Daoy (cell line): ENCODE results near the gene KCNJ13. TPM values are rescaled to one million over a fixed set of nuclear protein-coding genes. Genes with fewer than 3 reads are reported as not detected.

Experiments
- DNase-seq: peaks from one replicate; pipeline ENCODE4 v3.0.0-alpha.2; 2015; ENCODE audit warnings: low read depth
- total RNA-seq: library from RNA; depleted of rRNA; stranded (reverse); fragments of >200 nt; shearing (Covaris generic); gene quantifications from 2 replicates; pipeline ENCODE4 v1.2.3, GENCODE V29; 2014; rRNA removed

Gene KCNJ13
- not detected in 2 replicates for total RNA-seq

DNA sequence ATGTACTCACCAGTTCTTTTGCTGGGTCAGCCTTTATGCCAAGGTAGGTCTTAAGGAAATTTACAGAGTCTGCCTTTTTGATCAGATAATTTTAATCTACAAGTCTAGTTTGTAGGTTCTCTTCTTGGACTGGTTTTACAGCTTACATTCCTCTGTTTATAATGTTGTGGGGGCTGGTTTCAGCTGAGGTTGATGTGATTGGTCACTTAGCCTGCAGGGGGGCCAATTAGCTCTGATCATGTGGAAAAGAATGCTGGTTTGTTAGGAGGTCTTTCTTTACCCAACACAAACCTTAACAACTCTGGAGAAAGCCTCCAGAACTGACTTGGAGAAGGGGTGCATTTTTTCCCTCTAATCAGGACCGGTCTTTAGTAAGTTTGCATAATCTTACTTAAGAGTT lies at the start of gene KCNJ13:
TSS of gene KCNJ13 (minus strand) at position 131 of the 400 bp plus-strand sequence. CDS start 5,203 bp downstream, outside the sequence.
- no peak for DNase-seq

DNA sequence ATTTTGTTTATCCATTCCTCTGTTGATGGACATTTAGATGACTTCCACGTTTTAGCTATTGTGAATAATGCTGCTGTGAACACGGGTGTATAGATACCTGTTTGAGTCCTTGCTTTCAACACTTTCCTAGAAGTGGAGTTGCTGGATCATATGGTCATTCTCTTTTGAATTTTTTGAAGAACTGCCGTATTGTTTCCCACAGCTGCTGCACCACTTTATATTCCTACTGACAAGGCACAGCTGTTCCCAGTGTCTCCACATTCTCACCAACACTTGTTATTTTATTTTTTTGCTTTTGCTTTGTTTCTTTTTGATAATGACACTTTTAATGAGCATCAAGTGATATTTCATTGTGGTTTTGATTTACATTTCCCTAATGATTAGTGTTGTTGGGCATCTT lies 41.4 kb upstream of the KCNJ13 start:
- DNase-seq: no peak

DNA sequence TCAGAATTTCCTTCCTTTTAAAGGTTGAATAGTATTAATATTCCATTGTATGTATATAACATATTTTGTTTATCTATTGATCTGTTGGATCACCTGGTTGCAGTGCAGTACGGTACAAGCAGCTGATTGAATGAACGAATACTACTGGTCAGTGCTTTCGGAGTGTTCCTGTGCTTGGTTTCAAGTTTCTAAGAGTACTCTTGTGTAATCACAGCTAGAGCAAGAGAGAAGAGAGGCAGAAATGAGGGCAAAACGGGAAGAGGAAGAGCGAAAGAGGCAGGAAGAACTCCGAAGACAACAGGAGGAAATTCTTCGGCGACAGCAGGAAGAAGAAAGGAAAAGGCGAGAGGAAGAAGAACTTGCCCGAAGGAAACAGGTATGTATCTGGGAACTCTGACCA lies 40.3 kb upstream of the KCNJ13 start:
- no peak for DNase-seq

DNA sequence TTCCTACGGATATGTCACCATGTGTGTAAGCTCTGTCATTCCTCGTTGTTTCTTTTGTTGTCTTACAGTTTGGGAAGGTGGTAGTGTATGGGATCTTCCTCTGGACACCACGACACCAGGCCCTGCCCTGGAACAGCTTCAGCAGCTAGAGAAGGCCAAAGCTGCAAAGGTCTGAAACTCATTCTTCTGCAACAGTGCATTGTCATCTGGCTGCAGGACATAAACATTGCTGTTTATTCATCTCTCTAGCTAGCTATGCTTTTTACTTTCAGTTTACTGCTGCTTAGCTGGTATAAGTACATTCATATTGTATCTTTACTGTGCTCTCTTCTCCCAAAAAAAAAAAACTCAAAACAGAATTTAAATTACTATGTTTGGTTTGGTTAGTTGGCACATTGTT lies 39.2 kb upstream of the KCNJ13 start:
- no peak for DNase-seq

DNA sequence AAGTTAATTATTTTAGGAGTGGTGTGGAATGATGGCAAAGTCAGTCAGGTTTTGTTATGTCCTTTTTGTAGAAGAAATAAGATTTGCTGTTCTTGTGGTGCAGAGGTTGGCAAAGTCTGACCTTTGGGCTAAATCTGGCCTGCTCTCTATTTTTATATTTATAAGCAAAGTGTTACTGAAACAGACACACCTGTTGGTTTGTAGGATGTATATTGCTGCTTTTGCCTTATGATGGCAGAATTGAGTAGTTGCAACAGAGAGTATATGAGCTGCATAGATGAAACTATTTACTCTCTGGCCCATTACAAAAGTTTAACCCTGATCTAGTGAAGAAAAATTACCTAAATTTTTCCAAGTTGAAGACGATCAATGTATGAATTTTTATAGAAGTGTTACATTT lies 34.1 kb upstream of the KCNJ13 start:
- no peak for DNase-seq

DNA sequence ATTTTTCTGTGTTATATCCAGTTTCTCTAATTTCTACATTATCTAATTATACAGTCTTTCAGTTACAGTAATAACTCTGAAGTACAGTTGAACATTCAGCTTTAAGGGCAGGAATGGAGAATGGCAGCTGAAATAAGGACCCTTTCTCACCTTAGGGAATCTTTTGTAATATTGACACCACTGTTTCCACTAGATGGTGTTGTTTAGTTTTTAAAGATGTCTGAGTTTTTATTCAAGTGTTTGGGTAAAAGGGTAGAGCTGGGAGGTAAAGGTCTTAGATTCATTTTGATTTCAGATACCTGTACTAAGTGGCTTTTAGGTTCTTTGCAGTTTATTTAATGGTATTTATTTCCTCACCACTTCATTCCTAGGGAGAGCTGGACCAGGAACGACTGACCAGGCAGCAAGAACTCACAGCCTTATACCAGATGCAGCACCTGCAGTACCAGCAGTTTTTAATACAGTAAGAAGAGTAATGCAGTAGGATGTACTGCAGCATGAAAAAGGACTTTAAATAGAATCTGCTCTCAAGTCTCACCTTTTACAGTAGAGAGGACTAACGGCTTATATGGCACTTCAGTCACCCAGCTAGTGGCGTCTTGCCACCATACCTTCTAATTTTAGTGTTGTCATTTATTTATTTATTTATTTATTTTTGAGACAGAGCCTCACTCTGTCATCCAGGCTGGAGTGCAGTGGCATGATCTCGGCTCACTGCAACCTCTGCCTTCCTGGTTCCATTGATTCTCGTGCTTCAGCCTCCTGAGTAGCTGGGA lies 33.2 kb upstream of the KCNJ13 start:
- no peak for DNase-seq

DNA sequence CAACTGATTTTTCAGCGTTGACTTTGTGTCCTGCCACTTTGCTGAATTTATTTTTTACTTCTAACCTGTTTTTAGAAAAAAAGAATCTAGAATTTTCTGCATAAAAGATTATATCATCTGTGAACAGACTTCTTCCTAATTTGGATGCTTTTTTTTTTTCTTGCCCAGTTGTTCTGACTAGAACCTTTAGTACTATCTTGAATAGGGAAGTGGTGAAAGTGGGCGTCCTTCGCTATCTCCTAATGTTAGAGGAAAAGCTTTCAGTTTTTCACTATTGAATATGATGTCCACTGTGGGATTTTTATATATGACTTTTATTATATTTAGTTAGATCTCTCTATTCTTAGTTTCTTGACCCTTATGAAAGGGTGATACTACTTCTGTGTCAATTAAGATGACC lies 25.7 kb upstream of the KCNJ13 start:
- DNase-seq: no peak

DNA sequence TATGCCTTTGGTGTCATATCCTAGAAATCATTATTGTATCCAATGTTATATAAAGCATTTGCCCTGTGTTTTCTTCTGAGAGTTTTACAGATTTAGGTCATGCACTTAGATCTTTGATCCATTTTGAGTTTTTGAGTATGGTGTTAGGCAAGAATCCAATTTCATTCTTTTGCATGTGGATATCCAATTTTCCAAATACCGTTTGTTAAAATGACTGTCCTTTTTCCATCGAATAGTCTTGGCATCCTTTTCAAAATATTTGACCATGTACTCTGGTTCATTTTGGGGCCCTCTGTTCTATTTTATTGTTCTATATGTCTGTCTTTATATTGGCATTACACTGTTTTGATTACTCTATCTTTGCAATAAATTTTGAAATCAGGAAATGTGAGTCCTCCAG lies 23.8 kb upstream of the KCNJ13 start:
- no peak for DNase-seq

DNA sequence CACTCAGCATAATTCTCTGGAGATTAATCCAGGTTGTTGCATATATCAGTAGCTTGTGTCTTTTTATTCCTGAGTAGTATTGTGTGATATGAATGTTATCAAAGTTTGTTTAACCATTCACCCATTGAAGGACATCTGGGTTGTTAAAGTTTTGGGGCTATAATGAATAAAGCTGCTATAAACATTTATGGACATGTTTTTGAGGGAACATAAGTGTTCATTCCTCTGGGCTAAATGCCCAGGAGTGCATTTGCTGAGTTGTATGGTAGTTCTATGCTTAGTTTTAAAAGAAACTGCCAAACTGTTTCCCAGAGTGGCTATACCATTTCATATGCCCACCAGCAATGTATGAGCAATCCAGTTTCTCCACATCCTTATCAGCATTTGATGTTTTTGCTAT lies 21.8 kb upstream of the KCNJ13 start:
- no peak for DNase-seq

DNA sequence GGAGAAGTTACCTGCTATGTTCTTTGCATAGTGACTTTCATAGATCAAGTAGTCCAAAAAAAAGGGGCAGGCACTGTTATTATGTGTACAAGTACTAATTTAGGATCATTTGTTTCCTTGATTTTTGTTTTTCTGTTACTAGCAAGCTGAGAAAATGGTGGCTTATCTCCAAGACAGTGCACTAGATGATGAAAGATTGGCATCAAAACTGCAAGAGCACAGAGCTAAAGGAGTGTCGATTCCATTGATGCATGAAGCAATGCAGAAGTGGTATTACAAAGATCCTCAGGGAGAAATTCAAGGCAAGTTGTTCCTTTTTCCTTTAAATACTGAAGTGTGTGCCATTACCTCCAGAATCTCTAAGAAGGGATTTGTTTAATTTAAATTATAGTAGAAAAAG lies 19.6 kb upstream of the KCNJ13 start:
- no peak for DNase-seq

DNA sequence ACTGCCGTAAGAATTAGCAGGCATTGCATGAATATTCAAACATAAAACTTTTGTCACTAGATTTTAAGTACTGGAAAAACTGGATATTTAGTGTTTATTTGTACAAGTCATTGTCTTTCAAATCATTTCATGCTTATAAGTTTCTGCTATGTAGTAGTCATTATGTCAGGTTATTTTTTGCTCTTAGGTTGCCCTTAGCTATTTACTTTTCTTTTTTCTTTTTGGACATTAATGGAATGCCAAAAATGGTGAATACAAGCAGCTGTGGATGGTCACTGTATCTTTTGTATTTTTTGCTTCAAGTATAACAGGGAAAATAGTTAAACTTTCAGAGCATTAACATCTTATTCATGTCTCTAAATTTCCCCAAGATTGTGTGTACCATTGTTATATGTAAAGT lies 18.6 kb upstream of the KCNJ13 start:
- DNase-seq: no peak

DNA sequence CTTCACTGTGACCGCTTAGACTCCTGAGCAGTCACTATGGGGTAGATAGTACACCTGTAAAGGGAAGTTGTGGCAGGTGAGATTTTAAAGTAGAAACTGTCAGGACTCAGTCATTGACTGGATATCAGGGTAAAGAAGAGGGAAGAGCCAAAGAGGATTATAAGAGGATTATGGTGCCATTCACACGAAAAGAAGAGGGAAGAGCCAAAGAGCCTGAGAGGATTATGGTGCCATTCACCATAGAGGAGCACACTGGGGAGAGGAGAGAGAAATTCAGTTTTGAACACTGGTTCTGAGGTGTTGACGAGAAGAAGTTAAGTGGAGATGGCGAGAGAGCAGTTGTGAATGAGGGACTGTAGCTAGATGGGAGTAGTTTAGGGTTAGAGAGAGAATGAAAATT lies 16.9 kb upstream of the KCNJ13 start:
- DNase-seq: no peak

DNA sequence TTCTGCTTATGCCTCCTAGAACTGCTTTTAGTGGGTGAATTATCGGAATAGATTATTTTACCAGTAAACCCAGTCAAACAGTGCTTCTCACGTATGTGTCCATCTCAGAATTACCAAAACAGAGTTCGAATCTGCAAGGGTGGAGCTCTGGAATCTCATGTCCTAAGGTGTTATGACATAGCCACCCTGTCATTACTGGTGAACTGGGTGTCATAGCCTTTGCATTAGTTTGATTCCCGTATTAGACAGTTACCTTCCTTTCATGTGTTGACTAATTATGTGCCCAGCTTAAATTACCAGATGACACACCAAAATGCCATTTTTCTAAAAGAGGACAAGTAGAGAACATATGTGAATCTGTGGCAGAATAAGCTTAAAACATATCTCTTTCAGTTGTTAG lies 15.2 kb upstream of the KCNJ13 start:
- no peak for DNase-seq

DNA sequence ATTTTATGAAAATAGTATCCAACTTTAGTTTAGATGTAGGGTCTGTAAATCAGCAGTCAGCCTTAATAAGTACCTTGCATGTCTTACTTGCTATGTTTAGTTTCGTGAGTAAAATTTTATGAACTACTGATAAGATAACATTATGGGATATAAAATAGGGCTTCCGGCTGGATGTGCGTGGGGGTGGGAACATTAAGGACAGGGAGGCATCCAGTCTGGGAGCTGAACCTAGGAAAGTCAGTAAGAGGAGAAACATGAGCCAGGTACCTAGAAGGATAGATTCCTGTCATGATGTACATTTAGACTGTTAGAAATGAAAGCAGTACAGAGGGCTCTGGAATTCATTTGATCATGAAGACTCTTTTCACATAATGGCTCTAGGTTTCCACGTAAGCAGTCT lies 12.7 kb upstream of the KCNJ13 start:
- no peak for DNase-seq

DNA sequence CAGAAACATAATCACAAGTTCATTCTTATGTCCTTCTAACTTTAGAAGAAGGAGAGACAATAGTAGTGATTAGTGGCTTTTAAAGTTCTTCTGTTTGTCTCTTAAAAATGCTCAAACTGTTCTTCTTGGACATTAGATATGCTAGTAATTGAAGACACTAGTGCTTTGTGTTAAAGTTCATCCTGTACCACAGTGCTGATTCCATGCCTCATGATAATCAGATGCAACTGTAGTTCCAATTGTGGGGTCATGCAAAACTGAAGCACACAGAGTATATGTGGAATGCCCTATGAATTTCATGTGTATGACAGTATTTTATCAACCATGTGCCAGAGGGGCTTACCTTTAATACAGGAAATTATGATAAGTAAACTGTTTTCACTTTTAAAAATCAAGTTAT lies 11.4 kb upstream of the KCNJ13 start:
- no peak for DNase-seq

DNA sequence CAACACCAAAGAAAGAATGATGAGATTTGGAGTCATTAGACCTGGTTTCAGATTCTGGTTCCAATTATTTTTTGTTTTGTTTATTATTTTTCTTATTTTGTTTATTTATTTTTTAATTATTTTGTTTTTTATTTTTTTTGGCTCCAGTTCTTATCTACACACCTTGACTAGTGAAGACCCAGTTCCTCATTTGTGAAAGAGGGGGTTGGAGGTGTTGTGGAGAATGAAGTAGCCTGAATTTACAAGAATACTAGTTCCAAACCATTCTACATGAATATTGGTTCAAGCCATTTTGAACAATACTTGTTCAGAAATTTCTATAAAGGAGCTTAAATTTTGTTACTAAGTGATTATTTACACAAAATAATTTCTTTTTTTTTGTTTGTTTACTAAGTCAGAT lies 6.9 kb upstream of the KCNJ13 start:
- DNase-seq: no peak

DNA sequence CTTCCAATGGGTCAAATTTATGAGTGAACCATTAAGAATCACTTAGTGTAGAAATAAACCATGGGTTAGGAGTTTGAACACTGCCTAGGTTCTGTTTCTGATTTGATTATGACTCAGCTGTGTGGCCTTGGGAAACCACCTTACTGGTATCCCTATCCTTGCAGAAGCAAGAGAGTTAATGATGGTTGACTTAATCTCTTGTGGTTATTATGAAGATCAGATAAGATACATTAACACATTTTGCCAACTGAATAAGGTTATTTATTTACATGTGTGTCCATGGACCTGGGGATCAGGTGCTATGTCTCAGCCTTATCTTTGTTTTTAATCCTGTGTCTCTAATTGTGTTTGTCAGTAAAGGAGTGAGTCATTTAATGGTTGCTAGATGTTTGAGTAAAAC lies 5.4 kb upstream of the KCNJ13 start:
- peak; percentile 82 for DNase-seq

DNA sequence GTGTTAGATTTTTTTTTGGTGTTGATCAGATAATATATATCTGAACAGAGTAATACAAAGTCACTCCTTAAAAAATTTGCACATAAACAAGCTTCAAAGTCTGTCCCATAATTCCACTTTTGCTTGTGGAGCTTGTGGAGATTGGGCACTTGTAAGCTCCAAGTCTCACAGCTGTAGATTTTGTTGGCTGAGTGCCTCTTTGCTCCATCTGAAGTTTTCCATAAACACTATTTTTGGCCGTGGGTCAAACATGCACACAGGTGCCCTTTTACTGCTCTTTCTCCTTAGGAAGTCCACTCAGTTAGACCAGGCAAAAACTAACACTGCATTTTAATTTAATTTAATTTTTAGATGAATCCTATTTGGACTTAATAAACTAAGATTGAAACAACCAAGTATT lies 3.6 kb upstream of the KCNJ13 start:
- no peak for DNase-seq

DNA sequence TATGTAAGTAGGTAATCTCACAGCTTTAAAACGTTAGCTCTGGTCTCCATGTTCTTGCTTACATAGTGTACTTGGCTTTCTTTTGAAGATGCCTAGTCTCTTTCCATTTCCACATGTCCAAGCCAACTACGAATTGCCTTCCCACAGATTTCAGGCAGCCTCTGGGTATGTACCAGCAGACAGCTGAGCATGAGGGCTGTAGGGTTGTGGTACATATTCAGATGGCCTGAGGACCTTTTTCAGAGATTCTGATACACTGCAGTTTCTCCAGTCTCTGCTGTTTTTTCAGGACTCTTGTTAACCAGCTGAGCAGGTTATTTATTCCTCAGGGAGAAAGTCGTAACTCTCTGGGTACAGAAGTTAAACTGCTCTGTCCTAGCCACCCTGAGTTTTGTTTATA lies 3.1 kb upstream of the KCNJ13 start:
- DNase-seq: no peak

DNA sequence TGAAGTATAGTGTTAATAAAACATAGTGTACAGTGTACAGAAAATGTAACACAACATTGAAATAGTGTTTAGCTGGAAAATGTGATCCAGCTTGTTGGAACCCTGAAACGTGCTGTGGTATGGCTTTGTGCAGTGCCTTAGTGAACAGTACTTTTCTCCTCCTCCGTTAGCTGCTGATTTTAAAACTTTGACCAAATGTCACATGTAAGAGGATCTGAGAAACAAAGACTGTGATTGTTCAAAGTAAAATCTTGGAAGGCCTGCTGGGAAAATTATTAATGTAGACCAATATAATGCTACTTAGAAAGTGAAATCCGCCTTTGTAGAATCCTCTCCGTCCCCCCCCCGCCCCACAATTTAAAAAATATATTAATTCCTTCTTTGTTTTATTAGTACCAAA lies 911 bp upstream of the KCNJ13 start:
- DNase-seq: no peak

DNA sequence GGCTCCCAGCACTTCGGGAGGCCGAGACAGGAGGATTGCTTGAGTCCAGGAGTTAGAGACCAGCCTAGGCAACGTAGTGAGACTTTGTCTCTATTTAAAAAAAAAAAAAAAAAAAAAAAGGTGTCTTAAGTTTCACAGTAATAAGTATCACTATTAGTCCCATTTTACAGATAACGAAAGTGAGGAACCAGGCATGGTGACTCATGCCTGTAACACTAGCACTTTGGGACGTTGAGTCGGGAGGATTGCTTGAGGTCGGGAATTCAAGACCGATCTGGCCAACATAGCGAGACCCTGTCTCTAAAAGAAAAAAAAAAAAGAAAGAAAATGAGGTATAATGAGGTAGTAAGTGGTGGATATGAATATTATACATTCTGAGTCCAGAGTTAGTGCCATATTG lies 2.5 kb downstream of the KCNJ13 start:
- no peak for DNase-seq

DNA sequence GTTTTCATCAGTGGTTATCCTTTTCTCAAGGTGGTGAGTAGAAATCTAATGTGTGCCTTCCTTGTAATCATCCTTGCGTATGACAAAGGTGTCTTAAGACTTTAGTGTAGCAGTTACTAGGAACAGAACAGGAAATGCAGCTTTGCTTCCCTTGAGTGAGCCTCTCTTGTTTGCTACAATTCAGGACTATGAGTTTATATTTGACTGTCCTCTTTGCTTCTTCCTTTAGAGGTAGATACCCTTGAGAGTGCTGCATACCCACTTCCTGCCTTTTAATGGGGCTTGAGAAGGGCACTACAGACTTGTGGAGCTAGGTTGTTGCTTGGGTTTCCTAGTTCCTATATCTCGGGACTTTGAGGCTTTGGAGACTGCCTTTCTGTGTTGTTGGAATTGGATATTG lies 3.8 kb downstream of the KCNJ13 start:
- no peak for DNase-seq

DNA sequence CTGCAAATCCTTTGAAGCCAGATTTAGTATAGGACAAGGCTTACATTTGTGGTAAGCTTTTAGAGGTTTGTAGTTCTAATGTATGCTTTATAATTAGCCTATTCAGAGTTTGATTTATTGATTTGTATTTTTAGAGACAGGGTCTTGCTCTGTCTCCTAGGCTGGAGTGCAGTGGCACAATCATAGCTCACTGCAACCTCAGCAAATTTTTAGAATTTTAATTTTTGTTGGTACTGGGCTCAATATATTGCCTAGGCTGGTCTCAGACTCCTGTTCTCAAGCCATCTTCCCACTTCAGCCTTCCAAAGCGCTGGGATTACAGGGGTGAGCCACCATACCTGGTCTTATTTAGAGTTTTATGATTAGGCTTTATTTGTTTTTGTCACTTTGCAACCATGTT lies 4.5 kb downstream of the KCNJ13 start:
- DNase-seq: no peak

DNA sequence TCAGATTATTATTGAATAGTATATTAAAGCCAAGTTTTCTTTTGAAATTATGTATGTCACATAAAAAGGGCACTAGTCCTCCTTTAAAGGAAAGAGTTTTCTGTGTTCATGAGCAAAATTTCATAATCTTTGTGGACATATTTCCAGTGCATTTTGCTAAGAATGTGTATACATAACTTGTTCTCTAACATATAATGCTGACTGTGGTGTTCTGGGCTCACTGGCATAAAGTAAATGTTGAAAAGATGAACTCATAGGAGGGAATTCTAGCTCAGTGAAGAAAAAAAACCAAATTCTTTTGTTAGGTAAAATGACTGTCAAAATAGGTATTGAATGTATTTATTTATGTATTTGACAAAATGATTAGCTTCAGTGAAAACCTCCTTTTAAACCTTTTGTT lies 6.2 kb downstream of the KCNJ13 start:
- DNase-seq: no peak
